ENCODE measurements around the gene ASGR1.
A peak's percentile ranks its signal among the peaks of the same experiment; 100 is the strongest.
"Not testable (repeated sequence)": the region's sequence is repeated elsewhere in the genome, so short reads cannot be mapped to it uniquely, and the experiment has no call there.

Gene ASGR1

DNA sequence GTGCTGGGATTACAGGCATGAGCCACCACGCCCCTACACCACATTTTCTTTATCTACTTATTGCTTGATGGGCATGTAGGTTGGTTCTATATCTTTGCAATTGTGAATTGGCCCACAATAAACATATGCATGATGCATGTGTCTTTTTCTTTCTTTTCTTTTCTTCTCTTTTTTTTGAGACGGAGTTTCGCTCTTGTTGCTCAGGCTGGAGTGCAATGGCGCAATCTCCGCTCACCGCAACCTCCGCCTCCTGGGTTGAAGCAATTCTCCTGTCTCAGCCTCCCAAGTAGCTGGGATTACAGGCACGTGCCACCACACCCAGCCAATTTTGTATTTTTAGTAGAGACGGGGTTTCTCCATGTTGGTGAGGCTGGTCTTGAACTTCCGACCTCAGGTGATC, 20.7 kb downstream of the ASGR1 start:
- not testable (repeated sequence) for DNase-seq

DNA sequence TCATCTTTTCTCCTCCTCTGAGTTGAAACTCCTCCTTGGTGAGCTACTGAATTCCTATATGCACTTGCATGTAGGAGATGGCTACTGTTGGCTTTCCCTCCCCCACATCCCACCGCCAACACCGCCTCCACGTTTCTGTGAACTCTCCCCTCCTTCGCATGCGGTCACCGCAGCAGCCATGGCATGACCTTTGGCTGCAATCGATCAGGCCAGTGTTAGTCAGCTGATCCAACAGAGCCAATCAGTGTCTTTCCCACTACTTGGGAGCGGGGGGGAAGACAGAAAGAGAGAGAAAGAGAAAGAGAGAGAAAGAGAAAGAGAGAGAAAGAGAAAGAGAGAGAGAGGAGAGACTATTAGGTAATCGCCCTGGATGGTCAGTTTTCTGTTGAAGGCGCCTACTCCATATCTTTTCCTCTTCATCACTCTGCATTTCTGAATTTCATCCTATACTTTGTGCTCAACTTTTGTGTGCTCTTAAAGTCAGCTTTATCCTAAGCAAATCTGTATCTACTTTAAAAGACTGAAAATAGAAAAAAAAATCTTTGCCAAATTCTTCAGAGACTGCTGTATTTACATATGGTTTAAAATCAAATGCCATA, 22.7 kb downstream of the ASGR1 start:
- no peak for DNase-seq

- DNase-seq: no peak
These were observed 31.4 kb downstream of the ASGR1 start for GRCh38 chr17:7147772-7148171.

DNA sequence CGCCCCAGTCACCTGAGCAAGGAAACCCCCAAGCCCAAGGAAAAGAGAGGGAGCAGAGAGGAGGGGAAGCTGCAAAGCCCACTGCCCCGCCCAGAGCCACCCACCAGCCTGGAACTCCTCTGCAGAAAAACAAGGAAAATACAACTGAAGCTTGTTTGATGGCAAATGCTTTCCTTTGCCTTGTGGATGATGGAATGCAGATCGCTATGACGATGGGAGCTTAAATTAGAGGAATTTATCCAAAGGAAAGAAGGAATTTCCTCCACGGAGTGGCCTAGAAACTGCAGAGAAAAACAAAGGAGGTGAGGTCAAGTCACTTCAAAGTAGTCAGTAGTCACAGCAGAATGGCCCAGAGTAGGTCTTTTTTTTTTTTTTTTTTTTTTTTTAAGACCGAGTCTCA, 33.1 kb downstream of the ASGR1 start:
- DNase-seq: no peak

DNA sequence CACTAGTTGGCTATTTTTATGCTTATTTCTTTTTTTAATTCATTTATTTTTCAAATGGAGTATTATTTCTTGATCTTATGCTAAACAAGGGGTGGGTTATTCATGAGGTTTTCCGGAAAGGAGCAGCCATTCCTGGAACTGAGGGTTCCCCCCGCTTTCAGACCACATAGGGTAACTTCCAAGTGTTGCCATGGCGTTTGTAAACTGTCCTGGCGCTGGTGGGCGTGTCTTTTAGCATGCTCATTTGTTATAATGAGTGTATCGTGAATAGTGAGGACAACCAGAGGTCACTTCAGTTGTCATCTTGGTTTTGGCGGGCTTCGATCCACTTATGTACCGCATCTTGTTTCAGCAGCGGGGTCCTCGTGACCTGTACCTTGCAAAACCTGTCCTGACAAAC, 35.0 kb downstream of the ASGR1 start:
- peak in 1 of 3 experiments; percentile 2 for DNase-seq

- peak in 1 of 3 experiments; percentile 15 for DNase-seq
These were observed 37.3 kb downstream of the ASGR1 start for GRCh38 chr17:7141824-7142223.

GRCh38 chr17:7139400-7139799, 39.8 kb downstream of the ASGR1 start:
- no peak for DNase-seq

GRCh38 chr17:7138800-7139381, 40.3 kb downstream of the ASGR1 start:
- DNase-seq: no peak

GRCh38 chr17:7137171-7137943, 41.8 kb downstream of the ASGR1 start:
- DNase-seq: no peak

- peak; percentile 32 to 72 (median 60) for DNase-seq
These were observed 42.8 kb downstream of the ASGR1 start for GRCh38 chr17:7136266-7136877.

DNA sequence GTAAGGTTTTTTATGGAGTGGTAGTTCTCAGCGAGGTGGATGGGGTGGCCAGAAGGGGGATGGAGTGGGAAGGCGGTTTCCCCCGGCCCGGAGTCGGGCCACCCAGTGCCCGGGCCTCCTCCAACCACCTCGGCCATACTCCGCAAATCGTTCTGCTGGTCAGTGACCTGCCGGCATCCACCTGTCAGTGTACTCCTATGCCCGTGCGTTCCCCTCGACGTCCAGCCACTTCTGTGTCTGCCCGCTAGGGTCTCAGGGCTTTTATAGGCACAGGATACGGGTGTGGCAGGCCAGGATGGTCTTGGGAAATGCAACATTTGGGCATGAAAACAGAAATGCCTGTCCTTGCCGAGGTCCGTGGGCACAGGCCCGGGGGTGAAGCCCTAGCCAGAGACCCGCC, 45.3 kb downstream of the ASGR1 start:
- DNase-seq: no peak

DNA sequence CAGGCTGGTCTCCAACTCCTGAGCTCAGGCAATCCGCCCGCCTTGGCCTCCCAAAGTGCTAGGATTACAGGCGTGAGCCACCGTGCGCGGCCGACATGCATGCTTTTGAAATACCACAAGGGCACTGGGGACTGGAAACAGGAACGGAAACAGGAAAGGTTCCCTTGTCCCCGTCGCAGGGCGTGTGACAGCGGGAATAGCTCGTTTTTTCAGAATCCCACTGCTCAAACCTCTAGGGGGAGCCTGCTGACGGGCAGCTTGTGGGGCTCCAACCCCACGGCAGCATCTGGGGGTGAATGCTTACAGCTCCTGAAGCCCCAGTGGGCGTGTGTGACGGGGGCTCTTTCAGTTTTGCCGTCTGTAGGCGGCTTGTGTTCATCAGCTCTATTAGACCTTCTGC, 45.7 kb downstream of the ASGR1 start:
- DNase-seq: no peak

DNA sequence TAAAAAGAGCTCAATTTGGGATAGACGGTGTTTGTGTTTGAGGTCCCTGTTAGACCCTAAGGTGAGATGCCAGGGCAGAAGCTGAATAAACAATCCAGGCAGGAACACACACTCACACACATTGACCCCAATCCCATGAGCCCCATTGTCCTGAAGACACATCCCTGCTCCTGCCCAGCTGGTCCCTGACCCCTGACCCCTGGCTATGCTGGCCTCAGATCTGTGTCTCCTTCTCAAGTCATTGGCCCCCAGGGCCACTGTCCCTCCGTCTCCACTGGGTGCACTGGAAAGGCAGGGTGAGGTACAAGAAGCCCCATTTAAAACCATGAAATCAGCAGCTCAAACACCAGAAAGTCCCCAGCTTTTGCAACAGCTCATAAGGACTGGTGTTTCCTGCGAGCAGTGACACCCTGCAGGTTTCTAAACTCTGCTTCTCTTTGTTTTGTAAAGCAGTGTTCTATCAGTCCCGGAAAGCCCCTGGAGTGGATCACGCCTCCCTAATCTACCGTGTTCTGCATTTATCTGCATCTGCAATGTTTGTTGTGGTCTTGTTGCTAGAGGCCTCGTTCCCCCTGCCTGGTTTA, 46.6 kb downstream of the ASGR1 start:
- DNase-seq: peak in 2 of 3 experiments; percentile 1 to 13

- no peak for DNase-seq
These were observed 47.8 kb downstream of the ASGR1 start for GRCh38 chr17:7131423-7131791.

DNA sequence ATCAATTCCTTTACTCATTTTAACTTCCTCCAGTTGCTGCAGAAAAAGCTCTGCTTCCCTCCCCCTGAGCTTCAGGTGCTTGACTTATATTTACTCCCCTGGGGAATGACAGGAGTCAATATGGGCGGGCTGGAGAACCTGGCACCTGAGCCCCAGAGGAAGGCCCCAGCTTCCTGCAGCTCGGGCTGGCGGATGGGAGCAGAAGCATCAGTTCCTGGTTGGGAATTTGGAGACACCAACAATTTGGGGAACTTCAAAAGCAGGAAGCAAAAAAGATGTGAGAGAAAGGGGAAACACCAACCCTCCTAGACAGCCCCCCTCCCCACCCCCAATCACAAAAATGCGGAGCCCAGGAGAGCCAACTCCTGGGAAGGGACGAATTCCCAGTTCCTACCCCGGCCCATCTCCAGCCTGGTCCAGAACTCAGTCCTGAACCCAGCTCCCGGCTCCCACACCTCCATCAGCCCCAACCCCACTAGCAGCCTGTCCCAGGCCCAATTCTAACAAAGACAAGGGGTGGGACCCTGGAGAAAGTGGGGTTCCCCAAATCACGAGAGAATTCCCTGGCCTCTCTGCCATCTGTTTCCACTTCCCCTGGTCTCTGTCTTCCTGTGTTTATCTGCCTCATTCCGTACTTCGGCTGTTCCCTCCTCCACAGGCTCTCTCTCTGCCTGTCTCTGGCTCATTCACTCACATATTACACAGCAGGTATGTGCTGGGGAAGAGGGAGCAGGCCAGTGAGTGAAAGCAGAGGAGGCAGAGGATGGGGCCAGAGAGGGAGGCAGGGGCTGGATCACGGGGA, 48.3 kb downstream of the ASGR1 start:
- DNase-seq: peak in 1 of 3 experiments; percentile 3

DNA sequence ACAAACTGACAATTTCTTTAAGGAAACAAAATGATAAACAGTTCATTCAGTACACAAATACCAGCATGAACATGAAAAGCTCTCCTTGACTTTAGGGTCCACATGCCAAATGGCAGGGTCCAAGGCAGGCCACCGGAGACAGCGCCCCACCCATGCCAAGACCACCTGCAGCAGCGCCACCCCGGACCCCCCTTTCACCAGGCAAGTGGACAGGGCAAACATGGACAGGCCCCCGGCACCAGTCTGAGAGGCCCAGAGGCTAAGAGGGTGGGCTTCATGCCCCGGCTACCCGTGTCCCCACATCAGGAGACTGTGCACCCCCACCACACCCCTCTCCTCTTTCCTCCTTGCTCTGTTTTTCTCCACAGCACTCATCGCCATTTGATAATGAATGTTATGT, 49.9 kb downstream of the ASGR1 start:
- no peak for DNase-seq

DNA sequence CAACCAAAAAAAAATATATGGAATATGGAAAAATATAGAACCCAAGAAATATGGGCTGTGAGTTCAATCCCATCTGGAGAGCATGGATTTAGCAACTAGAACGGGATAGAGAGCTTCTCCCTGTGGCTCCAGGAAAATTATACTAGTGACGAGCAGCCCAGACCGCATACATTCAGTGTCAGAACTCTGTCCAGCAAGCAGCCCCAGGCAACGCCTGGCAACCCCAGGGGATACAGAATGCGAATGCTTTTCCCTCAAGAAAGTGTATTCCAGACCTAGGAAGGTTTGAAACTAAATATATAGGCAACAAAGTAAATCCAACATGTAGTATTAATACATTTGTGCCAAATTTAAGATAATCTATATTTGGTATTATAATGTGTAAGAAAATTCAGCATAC, 51.0 kb downstream of the ASGR1 start:
- no peak for DNase-seq

GRCh38 chr17:7127501-7127900, 51.7 kb downstream of the ASGR1 start:
- DNase-seq: not testable (repeated sequence)

DNA sequence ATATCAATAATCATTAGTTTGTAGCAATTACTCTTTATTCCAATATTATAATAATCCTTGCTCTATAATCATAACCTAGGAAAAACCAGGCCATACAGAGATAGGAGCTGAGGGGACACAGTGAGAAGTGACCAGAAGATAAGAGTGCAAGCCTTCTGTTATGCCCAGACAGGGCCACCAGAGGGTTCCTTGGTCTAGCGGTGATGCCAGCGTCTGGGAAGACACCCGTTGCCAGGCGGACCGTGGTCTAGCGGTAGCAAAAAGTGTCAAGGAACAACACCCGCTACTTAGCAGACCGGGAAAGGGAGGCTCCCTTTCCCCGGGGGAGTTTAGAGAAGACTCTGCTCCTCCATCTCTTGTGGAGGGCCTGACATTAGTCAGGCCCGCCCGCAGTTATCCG, 52.8 kb downstream of the ASGR1 start:
- not testable (repeated sequence) for DNase-seq

- DNase-seq: no peak
These were observed 54.2 kb downstream of the ASGR1 start for GRCh38 chr17:7124923-7125322.

- DNase-seq: no peak
These were observed 55.3 kb downstream of the ASGR1 start for GRCh38 chr17:7123844-7124243.
